ENCODE data around the gene PHPT1.
A peak's percentile ranks its signal among the peaks of the same experiment; 100 is the strongest.
"Not testable (repeated sequence)": the region's sequence is repeated elsewhere in the genome, so short reads cannot be mapped to it uniquely, and the experiment has no call there.

Gene PHPT1

DNA sequence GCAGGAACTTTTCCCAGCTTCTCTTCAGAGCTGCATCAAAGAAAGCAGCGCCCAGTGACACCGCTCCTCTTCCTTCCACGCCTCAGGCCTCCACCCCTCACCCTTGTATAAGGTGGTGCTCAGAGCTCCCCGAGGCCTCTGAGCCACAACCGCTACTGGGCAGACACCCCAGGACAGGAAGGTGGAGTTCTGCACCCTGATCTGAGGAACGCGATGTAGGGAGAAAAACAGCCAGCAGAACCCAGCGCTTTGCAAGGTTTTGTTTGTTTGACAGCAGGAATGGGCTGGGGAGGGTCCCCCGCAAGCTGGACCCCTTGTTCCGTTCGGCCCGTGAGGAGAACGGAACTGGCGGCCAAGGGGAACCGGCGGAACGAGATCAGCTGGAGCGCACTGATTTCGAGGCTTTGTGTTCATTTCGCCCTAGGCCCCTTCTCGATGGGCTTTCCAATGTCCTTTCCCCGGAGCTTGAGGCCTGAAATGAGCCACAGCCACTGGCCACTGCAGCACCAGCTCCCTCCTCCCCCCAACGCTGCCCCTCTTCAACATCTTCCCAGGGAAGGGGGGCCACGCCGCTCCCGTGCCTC is 12.8 kb downstream of the PHPT1 start:
- DNase-seq: no peak

DNA sequence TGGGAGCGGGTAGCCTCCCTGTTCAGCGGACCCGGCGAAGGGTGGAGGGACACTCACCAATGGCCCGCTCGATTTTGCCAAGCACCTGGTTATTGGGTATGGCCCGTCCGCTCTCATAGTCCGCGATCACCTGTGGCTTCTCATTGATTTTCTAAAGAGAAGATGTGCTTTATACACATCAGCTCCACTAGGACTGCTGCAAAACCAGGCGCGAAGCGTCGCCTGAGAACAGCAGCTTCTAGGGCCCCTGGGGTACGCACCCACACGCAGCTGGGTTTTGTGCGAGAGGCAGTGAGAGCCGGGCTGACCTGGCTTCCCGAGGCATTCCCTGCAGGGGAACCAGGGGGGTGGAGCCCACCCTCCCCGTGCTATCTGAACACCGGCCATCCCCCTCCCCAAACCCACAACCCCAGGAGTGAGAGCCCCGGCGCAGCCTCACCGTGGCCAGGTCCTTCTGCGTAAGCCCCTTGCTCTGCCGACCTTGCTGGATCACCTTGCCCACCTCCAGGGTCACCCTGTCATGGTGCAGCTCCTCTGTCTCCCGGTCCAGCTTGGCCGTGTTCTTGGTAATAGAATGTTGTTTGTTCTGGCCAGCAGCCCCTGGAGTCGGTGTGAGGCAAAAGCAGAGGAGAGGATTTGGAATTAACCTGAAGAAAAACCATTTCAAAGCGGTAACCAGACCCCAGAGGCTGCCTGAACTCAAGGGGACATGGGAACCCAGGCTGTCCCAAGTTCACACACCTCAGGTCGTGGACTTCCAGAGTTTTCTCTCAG is 13.8 kb downstream of the PHPT1 start:
- DNase-seq: no peak

DNA sequence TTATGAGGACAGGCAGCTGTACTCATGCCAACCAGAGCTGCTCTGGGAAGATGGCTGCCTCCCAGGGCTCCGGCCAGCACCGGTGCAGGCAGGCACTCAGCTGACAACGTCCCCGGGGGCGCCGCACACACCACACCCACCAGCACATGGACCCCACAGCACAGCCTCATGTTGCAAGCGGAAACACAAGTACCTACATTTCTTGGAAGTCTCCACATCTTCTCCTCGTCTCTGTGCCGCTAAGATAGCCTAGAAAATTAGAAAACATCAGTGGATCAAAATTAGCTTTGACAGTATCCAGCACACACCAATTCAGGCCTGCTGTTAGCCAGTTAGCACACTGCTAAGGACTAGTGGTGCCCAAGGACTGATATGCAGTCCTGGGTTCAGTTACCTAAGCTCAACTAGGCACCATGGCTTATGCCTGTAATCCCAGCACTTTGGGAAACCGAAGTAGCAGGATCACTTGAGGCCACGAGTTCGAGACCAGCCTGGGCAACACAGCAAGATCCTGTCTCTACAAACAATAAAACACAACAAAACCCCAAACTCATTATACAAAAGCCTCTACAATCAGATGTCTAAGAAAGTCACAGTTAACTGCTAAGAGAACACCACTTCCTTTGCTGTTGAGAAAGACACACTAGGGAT is 14.5 kb downstream of the PHPT1 start:
- no peak for DNase-seq

DNA sequence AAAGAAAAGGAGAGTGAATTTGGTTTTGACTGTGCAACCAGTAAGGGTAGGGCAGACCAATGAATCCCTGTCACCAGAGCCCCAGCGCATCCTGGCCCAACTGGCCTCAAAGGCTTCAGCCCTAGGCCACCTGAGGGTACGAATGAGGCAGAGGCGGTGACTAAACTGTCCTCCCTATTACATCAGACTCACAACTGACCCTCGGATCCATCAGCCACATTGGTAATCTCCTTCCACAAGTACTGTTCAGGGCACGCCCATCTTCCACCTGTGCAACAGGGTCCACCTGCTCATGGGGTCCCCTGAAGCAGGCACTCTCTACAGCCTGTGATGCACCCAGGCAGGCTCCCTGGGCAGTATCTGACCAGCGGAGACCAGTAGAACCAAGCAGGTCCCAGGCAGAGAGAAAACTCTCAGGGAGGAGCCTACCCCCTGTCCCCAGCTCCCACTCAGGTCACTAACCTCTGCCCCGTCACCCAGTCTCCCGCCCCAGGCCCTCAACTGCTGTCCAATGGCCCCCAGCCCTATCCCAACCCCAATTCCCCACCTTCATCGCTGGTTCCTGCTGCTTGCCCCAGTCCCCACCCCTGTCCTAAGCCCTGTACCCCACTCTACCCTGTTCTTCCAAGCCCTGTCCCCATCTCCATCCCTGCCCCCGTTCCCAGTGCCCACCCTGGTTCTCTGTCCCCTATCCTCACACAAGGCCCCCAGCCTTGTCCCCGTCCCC is 16.0 kb downstream of the PHPT1 start:
- no peak for DNase-seq

DNA sequence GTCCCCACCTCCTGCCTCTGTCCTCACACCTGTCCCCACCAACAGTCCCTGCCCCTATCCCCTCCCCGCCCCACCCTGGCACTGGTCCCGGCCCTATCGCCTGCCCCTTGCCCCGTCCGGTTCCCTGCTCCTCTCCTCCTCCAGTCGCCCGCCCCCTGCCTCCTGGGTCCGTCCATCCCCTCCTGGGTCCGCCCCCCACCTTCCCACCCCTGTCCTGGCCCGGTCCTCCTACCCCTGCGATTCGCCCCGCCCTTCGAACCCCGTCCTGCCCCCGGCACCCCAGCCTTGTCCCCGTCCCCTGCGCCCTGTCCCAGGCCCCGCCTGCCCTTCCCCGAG is 16.5 kb downstream of the PHPT1 start:
- no peak for DNase-seq

DNA sequence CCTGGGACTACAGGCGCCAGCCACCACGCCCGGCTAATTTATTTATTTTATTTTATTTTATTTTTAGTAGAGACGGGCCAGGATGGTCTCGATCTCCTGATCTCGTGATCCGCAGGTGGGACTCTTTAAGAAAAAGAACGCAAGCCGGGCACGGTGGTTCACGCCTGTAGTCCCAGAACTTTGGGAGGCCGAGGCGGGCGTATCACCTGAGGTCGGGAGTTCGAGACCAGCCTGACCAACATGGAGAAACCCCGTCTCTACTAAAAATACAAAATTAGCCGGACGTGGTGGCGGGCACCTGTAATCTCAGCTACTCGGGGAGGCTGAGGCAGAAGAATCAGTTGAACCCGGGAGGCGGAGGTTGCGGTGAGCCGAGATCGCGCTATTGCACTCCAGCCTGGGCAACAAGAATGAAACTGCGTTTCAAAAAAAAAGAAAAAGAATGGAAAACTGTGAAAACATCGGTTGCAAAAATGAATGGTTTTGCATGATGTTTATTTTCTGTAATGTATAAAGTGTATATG is 17.8 kb downstream of the PHPT1 start:
- DNase-seq: not testable (repeated sequence)

DNA sequence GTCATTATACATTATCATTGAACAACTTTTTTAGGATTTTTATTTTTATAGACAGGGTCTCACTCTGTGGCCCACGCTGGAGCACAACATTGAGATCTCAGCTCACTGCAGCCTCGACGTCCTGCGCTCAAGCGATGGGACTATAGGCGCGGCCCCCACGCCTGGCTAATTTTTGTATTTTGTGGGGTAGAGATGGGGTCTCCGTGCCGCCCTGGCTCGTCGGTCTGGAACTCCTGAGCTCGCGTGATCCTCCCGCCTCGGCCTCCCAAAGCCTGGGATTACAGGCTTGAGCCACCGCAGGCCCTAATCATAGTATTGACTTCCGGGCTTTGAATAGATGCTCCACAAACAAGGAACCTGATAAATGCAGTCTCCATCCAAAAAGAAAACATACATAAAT is 18.3 kb downstream of the PHPT1 start:
- no peak for DNase-seq

DNA sequence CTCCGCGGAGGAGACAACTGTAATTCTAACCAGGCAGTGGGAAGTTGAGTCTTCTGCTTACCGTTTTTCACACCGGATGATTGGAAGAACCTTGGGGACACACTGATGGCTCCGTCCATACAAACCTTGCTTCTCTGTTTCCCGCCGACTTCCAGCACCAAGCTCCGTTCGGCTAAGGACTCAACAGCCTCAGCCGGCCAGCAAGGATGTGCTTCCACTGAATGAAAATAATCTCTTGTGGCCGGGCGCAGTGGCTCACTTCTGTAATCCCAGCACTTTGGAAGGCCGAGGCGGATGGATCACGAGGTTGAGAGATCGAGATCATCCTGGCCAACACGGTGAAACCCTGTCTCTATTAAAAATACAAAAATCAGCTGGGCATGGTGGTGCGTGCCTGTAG is 18.7 kb downstream of the PHPT1 start:
- DNase-seq: no peak

DNA sequence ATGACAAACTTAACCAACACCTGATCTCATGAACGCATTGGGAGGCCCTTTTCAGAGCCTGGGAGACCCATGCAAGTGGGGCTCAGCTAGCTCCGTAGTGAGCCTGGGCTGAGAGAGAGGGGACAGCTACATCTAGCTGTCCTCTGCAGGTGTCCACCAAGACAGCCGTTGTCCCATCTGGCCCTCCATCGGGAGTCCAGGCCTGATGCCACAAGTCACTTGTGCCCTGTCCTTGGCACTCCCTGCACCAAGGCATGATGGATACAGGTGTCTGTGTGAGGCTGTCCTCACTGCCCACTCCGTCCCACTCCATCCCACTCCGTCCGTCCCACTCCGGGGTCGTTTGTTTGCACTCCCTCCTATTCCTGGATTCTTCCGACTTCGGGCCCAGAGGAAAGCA is 19.4 kb downstream of the PHPT1 start:
- no peak for DNase-seq

DNA sequence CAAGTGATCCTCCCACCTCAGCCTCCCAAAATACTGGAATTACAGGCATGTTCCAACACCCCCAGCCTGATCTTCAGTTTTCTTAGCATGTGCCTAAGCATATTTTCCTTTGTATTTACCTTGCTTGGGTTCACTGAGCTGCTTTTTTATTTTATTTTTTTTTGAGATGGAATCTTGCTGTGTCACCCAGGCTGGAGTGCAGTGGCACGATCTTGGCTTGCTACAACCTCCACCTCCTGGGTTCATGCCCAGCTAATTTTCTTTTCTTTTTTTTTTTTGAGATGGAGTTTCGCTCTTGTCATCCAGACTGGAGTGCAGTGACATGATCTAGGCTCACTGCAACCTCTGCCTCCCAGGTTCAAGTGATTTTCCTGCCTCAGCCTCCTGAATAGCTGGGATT is 20.4 kb downstream of the PHPT1 start:
- not testable (repeated sequence) for DNase-seq

DNA sequence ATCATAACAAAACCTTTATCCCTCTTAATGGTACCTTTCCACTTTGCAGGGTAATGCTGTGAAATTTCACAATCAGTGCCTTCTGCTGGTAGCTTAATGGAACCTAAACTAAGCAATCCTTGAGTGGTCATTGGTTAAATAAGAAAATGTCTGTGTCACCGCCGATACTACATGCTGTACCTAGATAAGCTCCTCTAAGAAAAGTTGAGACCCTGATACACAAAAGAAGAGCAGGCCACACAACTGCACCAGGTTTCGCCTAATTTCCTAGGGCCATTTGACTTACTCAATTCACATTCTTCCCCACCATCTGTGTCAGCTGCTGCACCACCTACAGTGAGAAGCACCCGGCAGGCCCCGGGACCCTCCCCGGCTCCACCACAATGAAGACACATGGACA is 25.9 kb downstream of the PHPT1 start:
- no peak for DNase-seq

DNA sequence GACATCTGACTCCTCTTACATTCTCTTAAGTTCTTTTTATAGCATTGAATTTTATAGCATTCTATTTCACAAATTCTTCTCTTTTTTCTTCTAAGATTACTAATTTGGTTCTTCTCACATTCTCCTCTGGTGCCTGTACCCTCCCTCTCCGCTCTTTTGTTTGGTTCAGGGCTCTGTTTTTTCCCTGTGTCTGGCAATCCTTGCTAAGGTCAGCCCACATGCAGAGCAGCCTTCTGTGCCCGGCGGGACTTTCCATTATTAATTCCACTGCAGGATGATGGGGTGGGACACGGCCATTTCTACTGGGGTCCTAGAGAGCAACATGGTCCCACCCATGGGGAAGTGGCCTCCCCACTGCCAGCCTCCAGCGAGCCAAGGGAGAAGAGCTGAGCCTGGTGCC is 27.3 kb downstream of the PHPT1 start:
- DNase-seq: no peak

DNA sequence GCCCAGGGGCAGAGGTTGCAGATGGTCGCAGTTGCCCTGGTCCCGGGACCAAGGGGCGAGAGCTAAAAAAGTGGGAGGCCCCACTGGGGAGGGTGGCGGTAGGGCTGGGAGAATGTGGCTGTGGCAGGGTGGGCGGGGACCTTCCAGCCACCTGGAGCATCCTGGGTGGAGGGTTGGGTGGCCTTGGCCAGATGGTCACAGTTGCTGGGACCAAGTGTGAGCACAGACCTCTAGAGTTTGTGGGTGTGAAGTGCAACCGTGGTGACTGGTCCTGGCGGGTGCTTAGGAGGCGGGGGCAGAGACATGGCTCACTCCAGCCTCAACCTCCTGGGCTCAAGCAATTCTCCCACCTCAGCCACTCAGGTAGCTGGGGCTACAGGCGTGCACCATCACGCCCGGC is 31.4 kb downstream of the PHPT1 start:
- DNase-seq: peak; percentile 30

DNA sequence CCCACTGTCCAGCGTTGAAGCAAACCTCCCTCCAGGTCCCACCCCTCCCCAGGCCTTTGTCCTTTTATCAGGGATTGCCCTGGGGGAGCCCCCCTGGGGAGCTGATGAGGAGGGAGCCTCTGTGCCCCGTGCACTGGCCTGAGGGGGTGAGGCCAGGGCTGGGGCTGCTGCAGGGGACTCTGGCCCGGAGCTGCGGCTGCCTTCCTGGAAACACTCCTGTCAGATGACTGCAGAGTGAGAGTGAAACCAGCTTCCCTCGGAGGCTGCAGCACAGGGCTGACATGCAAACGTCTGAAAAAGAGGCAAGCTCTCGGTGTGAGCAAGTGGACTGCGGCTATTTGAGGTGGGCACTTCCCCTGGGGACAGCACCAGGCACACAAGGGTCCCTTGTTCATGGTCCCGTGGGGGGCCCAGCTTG is 32.5 kb downstream of the PHPT1 start:
- DNase-seq: peak; percentile 45

DNA sequence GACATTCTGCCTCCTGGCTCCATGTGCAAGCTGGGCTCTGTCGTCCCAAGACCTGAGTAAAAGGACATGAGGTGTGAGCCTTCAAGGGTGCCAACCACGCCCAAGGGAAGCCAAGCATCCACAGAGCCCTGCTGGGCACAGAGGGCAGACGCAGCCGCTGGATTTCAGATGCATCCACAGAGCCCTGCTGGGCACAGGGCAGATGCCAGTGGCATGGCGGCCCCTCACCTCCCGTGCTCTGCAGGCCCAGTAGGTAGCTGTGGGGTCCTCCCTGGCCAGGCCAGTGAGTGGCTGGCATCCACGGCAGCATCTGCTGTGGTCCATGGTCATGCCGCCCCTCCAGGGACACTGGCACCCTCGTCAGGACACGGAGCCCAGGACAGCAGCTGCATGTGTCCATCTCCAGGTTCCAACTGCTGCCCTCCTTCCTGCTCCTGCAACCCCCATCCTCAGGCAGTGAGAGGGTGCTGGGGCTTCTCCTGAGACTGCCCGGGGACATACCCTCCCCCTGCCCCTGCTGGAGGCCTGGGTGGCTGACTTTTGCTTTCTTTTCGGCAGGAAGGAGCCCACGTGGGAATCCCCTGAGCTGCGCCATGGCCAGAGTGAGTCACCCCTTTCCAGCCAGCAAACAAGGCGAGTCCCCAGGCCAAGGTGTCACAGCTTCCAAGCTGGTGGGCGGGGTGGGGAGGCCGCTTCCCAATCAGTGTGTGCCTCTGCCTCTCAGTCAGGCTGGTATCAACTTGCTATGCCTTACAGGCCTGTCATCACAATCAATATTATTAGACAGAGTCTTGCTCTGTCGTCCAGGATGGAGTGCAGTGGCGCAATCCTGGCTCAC is 33.1 kb downstream of the PHPT1 start:
- DNase-seq: peak; percentile 62

DNA sequence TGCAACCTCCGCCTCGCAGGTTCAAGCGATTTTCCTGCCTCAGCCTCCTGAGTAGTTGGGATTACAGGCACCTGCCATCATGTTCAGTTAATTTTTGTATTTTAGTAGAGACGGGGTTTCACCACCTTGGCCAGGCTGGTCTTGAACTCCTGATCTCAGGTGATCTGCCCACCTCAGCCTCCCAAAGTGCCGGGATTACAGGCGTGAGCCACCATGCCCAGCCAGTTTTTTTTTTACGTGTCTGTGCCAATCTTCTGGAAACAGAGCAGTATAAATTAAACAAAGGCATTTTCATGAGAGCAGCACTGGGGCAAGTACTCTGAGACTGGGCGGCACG is 33.7 kb downstream of the PHPT1 start:
- not testable (repeated sequence) for DNase-seq

DNA sequence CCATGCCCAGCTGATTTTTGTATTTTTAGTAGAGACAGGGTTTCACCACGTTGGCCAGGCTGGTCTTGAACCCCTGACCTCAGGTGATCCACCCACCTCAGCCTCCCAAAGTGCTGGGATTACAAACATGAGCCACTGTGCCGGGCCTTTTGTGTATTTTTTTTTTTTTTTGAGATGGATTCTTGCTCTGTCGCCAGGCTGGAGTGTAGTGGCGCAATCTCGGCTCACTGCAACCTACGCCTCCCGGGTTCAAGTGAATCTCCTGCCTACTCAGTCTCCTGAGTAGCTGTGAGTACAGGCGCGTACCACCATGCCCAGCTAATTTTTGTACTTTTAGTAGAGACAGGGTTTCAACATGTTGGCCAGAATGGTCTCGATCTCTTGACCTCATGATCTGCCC is 34.5 kb downstream of the PHPT1 start:
- DNase-seq: not testable (repeated sequence)

DNA sequence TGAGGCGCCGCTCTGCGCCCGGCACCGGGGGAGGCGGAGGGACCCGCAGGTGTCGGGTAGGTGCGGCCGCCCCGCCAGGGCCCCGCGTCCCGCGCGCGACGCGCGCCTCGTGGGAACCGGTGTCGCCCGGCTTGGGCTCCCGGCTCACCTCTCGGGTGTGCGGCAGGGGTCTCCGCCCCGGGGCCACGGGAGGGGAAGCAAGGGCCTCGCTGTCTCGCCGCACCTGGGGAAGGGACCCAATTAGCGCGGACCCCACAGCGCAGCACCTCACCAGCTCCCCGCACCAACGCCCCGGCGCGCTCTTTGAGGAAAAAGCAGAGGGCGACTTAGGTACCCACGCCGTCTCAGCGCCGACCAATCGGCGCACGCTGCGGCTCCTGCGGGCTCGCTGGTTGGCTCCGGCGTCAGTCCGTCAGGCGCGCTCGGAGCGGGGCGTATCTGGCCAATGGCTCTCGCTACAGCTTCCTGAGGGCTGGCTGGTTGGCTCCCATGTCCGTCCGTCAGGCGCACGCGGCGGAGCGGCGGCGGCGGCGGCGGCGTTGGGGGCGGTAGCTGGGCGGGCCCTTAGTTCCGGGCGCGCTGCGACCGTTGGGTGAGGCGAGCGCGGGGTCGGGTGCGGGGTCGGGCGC is 36.9 kb downstream of the PHPT1 start, which contains the start of gene TRAF2:
Gene TRAF2 (plus strand): TSS at position 567 of the 629 bp plus-strand sequence. CDS start 12,225 bp downstream, outside the sequence.
- peak; percentile 97 for DNase-seq

DNA sequence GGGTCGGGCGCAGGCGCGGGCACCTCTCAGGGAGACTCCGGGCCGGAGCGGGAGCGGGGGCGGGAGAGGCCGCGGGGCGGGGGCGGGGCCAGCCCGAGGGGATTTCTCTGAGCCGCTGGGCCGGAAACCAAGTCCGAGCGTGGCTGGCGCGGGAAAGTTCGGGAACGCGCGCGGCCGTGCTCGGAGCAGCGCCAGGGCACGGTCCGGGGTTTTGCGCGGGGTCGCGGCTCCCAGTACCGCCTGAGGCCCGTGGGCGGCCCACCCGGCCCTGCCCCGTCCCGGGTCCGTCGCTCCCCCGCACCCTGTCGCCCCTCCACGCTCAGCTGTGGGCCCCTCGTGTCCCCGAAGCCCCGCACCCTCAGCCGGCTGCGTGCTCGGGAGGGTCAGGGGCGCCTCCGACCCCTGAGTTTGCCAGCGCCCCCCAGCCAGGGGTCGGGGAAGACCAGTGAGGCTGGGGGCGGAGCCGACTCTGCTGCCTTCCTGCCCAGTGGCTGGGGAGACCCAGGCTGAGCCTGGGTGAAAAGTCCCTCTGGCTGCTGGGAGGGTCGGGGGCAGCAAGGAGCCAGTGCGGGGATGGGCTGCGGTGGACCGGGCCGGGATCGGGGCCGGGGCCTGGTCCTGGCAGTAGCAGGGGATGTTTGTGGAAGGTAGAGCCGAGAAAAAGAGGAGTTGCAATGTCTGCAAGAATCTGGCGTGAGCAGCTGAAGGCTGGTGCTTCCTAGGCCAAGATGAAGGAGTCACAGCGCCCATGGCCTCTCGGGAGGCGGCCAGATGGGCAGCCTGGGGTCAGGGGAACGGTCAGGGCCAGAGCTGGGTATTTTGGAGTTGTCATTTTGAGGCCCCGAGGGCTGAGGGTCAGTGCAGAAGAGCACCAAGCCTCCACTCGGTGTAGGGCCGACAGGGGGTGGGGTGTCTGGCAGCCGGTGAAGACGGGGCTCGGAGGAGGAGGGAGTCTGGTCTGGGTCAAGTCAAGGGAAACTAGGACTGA is 37.7 kb downstream of the PHPT1 start:
- no peak for DNase-seq

DNA sequence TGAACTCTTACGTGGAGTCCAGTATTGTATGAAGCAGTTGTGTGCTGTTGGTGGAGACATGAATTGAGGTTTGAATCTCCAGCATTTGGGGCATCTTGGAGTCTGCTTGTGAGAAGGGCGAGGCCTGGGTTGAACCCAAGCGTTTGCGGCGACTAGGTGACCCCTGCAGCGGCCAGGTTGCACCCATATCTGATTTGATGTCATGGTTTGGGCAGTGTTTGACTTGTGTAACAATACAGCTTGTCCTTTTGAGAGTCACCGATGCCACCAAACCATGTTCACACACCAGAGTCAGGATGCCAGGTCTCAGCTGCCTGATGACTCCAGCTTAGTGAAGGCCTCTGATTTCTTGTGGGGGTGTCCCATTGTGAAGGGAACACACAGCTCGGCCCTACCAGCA is 39.2 kb downstream of the PHPT1 start:
- no peak for DNase-seq

DNA sequence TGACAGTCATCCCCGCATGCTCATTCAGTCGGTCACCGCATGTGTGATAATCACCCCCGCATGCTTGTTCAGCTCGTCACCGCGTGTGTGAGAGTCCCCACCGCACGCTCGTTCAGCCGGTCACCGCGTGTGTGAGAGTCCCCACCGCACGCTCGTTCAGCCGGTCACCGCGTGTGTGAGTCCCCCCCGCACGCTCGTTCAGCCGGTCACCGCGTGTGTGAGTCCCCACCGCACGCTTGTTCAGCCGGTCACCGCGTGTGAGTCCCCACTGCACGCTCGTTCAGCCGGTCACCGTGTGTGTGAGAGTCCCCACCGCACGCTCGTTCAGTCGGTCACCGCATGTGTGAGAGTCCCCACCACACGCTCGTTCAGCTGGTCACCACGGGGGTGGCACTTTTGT is 40.6 kb downstream of the PHPT1 start:
- no peak for DNase-seq
